Amniotic epithelial cell (primary cell): ENCODE results near the gene PRRC2C.

Source experiments
- DNase-seq: peaks from one replicate; pipeline ENCODE4 v3.0.0-alpha.2; 2010; ENCODE audit warnings: low read depth

The PRRC2C gene

GRCh38 chr1:171637928-171638576 lies 152.7 kb downstream of the PRRC2C start:
- no peak for DNase-seq

- no peak for DNase-seq
Measured at GRCh38 chr1:171640225-171640624, 154.9 kb downstream of the PRRC2C start.

DNA sequence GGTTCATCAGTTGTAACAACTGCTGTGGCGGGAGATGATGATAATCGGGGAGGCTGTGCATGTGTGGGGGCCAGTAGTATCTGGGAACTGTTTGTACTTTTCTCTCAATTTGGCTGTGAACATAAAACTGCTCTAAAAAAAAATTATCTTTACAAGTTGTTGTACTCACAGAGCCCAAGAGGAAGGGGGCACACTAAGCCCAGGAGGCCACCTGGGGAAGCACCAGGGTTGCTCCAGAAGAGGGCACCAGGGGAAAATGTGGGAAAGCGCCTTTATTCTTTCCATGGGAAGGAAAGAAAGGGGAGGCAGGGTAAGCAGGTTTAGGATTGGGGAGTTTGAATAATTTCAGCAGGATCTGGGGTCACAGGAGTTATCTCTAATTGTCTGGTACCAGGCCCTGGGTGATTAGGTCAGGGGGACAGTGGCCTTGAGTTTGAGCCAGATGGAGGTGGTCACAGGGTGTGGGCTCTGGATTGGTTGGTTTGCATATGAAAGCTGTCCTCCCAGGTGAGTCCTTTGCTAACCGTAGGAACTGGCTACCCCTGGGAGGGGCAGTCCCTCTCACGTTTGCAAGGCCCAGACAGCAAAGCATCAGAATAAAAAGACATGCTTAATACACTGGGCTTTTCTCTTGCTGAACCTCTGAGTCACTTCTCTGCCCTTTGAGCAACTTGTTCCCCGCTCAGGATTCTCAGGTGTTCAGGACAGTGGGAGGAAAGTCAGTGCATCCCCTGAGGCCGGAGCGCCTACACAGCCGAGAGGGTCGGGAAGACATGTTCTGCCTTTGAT lies 155.9 kb downstream of the PRRC2C start:
- DNase-seq, result no peak

DNA sequence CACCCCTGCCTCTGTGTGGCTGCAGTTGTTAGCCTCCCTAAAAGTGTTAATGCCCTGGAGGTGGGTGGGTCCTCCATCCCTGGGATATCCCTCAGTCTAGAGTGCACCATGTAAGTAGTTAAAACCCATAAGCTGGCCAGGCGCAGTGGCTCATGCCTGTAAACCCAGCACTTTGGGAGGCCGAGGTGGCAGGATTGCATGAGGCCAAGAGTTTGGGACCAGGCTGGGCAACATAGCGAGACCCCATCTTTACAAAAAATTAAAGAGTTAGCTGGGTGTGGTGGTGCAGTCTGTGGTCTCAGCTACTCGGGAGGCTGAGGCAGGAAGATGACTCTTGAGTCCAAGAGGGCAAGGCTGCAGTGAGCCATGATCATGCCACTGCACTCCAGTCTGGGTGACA lies 156.9 kb downstream of the PRRC2C start:
- no peak for DNase-seq
